ENCODE data around the gene MAPKAP1. TPM values are rescaled to one million over a fixed set of nuclear protein-coding genes. Genes with fewer than 3 reads are reported as not detected.

MAPKAP1 gene
- total and polyA plus RNA-seq, 2 experiments from 2014 or later, result 66.7 to 85.6 TPM

DNA sequence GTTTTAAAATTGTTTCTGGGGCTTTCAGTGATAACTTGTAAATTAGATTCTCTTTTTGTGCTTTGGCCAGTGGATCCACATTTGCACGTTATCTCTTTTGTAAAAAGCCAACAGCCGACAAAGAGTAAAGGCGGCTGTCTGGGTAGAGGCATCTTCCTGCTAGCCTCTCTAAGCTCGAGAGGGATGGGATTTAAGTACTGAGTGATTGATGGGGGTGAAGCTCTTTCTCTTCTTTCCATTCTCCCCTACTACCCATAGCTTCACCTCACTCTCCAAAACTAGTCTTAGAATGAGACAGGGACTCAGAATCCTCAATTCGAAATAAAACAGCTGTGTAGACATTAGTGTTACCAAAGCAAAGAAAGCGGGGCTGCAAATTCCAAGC is 43.6 kb upstream of the MAPKAP1 start:
- Histone ChIP-seq H3K4me3 (peak overlapping the region; percentile 67), H3K36me3 (no peaks in the 10 kb centered on the region), H3K4me1 (ENCODE audit: low read depth) (peaks cover 49% of the 10 kb centered on the region), H3K27me3 (no peaks in the 10 kb centered on the region), H3K9me3 (ENCODE audit: low read depth) (no peaks in the 10 kb centered on the region), H3K27ac (peak overlapping the region; percentile 69)
- peak; percentile 22 to 42 for DNase-seq (ENCODE audit: low read depth in 1 of 2, low spot score in 1 of 2)
- TF ChIP-seq, protein P1, sequence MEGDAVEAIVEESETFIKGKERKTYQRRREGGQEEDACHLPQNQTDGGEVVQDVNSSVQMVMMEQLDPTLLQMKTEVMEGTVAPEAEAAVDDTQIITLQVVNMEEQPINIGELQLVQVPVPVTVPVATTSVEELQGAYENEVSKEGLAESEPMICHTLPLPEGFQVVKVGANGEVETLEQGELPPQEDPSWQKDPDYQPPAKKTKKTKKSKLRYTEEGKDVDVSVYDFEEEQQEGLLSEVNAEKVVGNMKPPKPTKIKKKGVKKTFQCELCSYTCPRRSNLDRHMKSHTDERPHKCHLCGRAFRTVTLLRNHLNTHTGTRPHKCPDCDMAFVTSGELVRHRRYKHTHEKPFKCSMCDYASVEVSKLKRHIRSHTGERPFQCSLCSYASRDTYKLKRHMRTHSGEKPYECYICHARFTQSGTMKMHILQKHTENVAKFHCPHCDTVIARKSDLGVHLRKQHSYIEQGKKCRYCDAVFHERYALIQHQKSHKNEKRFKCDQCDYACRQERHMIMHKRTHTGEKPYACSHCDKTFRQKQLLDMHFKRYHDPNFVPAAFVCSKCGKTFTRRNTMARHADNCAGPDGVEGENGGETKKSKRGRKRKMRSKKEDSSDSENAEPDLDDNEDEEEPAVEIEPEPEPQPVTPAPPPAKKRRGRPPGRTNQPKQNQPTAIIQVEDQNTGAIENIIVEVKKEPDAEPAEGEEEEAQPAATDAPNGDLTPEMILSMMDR (IDR thresholded peaks at IDR 0.05; ENCODE audit: low read depth, low read length), result no peak

DNA sequence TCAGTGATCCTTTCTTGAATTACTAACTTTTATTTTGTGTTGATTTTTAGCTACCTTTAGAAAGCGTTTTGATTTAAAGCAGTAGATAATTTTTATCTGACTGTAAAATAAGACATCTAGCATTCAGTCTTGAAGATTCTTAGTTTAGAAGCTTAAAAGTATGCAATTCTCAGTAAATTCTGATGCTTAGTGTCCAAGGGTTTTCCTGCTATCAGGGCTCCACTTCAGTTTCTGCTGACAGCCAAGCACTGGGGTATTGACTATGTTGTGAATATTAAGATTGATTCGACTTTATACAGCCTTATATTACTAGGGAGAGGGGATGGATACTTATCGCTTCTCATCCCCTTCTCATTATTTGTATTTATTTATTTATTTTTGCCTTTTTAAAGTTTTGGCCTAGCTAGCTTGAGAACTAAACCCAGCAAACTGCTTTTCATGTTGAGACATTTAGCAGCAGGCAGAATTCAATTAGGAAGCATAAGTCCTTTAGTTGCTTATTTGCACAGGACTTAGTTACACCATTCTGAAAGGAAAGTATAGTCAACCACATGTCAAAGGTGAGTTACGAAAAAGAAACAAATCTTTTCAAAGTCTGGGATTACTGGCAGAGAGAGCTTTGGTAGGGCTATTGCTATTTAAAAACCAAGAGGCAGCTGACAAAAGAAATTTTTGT is 43.1 kb upstream of the MAPKAP1 start:
- no peaks in the 10 kb centered on the region for H3K27me3 ChIP-seq
- no peaks in the 10 kb centered on the region for H3K36me3 ChIP-seq
- peaks cover 46% of the 10 kb centered on the region for H3K4me1 ChIP-seq (ENCODE audit: low read depth)
- H3K27ac ChIP-seq, result peak overlapping the region; percentile 69
- TF ChIP-seq, protein P1 (IDR thresholded peaks at IDR 0.05; ENCODE audit: low read depth, low read length), result no peak
- peak overlapping the region; percentile 67 for H3K4me3 ChIP-seq
- H3K9me3 ChIP-seq (ENCODE audit: low read depth), result no peaks in the 10 kb centered on the region
- peak in 1 of 2 donors; percentile 30 for DNase-seq (ENCODE audit: low read depth in 1 of 2, low spot score in 1 of 2)

DNA sequence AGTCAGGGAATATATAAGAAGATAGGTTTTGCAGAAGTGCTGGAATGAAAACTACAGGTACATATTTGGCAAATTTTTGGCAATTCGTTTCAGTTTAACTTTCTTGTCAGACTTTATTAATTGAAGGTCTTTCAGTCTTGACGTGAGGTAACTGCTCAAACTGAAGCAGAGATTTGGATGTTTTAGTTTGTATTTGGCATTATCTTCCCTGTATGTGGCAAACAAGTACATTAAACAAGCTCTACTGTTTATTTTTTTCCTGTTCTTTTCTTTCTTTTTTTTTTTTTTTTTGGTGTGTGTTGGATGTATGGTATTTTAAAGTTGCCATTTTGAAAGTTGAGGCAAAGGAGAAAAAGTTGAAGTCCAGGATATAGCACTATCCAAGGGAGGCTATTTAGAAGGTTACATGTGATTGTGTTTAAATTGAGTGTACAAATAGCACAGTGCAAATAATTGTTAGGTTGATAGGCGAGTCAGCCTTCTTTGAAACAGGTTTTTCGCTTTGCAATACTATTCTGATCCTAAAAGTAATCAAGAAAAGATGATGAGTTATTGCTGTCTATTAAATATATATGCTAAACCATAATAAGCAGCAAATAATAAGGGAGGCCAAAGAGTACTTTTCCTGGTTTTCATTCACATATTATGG is 42.4 kb upstream of the MAPKAP1 start:
- H3K9me3 ChIP-seq (ENCODE audit: low read depth), result no peaks in the 10 kb centered on the region
- no peaks in the 10 kb centered on the region for H3K36me3 ChIP-seq
- TF ChIP-seq, protein P1 (IDR thresholded peaks at IDR 0.05; ENCODE audit: low read depth, low read length), result no peak
- peaks cover 41% of the 10 kb centered on the region for H3K4me1 ChIP-seq (ENCODE audit: low read depth)
- no peaks in the 10 kb centered on the region for H3K27me3 ChIP-seq
- peak overlapping the region; percentile 67 for H3K4me3 ChIP-seq
- peak overlapping the region; percentile 69 for H3K27ac ChIP-seq
- no peak for DNase-seq (ENCODE audit: low read depth in 1 of 2, low spot score in 1 of 2)

DNA sequence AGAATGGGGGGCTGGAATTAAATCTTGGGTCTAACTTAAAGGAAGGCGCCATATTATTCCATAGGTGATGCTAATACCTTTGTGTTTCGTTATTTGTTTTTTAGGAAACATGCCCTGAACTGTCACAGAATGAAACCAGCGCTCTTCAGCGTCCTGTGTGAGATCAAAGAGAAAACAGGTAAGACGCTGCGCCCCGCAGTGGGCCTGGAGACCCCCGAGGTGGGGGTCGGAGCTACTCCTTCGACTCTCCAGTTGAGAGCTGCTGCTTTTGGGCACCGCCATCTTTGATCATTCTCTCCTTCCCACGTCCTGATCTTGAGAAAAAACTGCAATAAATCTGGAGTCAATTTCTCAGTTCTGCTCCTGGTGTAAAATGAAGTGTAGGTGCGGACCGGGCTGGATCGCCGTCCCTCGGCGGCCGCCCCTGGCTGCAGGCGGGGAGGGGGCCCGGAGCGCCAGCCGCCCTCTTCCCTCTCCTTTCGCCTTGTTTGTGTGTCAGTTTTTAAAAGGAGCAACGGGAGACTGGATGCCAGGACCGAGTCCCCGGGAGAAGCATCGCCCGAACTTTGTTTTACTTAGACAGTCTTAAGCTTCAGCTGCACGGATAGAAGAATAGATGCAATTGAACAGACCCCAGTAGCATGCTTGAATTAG is 41.6 kb upstream of the MAPKAP1 start:
- Histone ChIP-seq H3K4me3 (peak overlapping the region; percentile 67), H3K36me3 (no peaks in the 10 kb centered on the region), H3K4me1 (ENCODE audit: low read depth) (peaks cover 34% of the 10 kb centered on the region), H3K9me3 (ENCODE audit: low read depth) (no peaks in the 10 kb centered on the region), H3K27me3 (no peaks in the 10 kb centered on the region), H3K27ac (peak overlapping the region; percentile 69)
- TF ChIP-seq, protein P1 (IDR thresholded peaks at IDR 0.05; ENCODE audit: low read depth, low read length), result no peak
- DNase-seq (ENCODE audit: low read depth in 1 of 2, low spot score in 1 of 2), result peak in 1 of 2 donors; percentile 32

DNA sequence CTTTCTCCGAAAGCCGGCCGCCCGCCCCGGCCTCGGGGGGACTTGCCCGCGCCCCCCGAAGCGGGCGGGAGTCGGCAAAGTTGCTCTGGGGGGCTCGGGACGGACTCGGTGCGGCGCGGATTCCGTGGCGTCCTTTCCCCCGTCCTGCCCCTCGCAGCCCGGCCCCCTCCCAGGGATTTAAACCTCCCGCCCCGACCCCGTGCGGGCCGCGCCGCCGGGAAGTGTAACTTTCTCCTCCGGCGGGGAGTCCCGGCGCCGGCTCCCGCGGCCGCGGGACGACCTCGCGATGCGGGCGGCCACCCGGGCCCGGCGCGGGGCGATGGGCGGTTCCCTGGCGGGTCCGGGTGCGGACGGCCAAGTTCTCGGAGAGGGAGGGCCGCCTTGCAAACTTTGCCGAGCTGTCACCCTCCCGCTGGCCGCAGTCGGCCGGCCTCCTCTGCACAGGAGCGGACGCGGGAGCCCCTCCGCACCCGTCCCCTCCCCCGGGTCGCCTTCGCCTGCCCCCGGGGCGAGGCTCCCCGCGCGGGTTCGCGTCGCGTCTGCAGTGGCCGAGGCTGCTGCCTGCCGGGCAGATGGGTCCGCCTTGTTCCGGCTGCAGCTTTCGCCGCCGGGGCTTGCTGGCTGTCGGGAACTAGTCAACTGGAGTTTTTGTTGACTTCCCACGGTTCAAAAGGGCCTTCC is 40.9 kb upstream of the MAPKAP1 start:
- H3K4me3 ChIP-seq, result peak overlapping the region; percentile 67
- peak; percentile 40 to 46 for DNase-seq (ENCODE audit: low read depth in 1 of 2, low spot score in 1 of 2)
- H3K36me3 ChIP-seq, result no peaks in the 10 kb centered on the region
- no peaks in the 10 kb centered on the region for H3K27me3 ChIP-seq
- H3K9me3 ChIP-seq (ENCODE audit: low read depth), result no peaks in the 10 kb centered on the region
- peaks cover 27% of the 10 kb centered on the region for H3K4me1 ChIP-seq (ENCODE audit: low read depth)
- TF ChIP-seq, protein P1 (IDR thresholded peaks at IDR 0.05; ENCODE audit: low read depth, low read length), result no peak
- peak overlapping the region; percentile 69 for H3K27ac ChIP-seq

All from cardiac muscle cell (in vitro differentiated cells and primary cell).